Dermis microvascular lymphatic vessel endothelial cell (primary cell): ENCODE measurements around the gene WDR81. TPM values are rescaled to one million over a fixed set of nuclear protein-coding genes. Genes with fewer than 3 reads are reported as not detected.
"Not testable (repeated sequence)": the region's sequence is repeated elsewhere in the genome, so short reads cannot be mapped to it uniquely, and the experiment has no call there.

Source experiments
- DNase-seq, 2 donors: peaks; one replicate each; pipeline versions ENCODE4 v3.0.0 to v3.0.0-alpha.2; 2010; ENCODE audit warnings: low read depth in 2 of 2
- total RNA-seq: library from RNA; depleted of rRNA; stranded (reverse); fragments of >200 nt; gene quantifications from 2 replicates; pipeline ENCODE4 v1.2.1, GENCODE V29; 2014

The WDR81 gene
- total RNA-seq, 1 donor from 2014 or later, result 7.8 TPM

DNA sequence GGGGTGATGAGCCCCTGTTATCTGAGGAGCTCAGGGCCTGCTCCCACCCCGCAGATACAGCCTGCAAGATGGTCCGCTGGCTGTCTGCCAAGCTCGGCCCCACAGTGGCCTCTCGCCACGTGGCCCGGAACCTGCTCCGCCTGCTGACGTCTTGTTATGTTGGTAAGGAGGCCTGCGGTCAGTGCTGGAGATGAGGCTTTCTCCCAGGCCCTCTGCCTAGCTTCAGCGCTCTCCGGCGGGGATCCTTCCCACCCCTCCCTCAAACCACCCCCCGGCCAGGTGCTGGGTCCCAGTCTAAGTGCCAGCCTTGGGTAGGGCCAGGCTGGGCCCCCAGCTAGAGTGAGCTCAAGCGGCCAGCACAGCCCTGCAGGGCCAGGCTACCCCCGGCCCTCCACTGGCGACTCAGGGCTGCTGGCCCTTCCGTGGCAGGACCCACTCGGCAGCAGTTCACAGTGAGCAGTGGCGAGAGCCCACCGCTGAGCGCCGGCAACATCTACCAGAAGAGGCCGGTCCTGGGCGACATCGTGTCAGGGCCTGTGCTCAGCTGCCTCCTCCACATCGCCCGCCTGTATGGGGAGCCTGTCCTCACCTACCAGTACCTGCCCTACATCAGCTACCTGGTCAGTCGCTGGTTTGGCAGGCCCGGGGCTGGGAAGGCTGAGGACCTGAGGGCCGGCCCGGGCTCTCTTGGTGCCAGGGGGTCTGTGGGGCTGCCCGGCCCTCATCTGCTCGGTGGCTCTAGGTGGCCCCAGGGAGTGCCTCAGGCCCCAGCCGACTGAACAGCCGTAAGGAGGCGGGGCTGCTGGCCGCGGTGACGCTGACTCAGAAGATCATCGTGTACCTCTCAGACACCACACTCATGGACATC, 6.1 kb downstream of the WDR81 start:
- DNase-seq, result peak in 1 of 2 donors; percentile 43

DNA sequence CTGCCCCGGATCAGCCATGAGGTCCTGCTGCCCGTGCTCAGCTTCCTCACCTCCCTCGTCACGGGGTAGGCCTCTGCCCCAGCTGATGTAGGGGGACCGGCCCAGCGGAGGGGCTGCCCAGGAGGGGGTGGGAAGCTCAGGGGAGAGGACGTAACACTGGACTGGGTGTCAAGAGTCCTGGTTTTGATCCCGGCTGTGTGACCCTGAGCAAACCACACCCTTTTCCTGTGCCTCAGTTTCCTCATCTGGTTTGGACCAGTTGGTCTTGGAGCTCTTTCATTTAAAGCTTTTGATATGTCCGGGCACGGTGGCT, 6.6 kb downstream of the WDR81 start:
- DNase-seq, result no peak

DNA sequence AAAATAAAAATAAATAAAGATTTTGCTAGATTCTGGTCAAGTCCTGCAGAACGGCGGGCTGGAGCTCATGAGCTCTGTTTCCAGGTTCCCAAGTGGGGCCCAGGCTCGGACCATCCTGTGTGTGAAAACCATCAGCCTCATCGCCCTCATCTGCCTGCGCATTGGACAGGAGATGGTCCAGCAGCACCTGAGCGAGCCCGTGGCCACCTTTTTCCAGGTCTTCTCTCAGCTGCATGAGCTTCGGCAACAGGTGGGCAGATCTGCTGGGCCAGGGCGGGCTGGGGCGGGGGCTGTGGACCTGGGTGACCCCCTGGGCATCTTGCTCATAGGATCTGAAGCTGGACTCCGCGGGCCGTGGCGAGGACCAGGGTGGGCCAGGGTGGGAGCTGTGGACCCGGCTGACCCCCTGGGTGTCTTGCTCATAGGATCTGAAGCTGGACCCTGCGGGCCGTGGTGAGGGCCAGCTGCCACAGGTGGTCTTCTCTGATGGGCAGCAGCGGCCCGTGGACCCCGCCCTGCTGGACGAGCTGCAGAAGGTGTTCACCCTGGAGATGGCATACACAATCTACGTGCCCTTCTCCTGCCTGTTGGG, 7.8 kb downstream of the WDR81 start:
- DNase-seq, result no peak

DNA sequence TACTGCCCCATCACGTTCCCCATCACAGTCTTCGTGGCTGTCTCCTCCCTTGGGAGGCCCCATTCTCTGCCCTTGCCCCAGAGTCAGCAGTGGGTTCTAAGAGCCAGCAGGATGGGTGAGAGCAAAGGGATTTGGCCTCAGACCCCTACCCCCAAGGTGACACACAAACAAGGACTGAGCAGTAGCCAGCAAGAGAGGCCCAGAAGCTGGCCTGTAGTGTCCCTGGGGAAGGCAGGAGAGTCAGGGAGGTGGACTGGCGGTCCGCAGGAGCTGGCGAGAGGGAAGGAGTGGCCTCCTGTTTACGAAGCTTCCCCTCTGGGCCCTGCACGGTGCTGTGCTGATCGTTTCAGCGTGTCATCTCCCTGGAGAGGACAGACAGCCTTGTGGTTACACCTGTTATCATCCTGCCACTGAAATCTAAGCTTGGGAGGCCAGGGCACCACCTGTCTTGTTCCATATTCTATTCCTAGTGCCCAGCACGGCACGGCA, 8.4 kb downstream of the WDR81 start:
- DNase-seq, result no peak

DNA sequence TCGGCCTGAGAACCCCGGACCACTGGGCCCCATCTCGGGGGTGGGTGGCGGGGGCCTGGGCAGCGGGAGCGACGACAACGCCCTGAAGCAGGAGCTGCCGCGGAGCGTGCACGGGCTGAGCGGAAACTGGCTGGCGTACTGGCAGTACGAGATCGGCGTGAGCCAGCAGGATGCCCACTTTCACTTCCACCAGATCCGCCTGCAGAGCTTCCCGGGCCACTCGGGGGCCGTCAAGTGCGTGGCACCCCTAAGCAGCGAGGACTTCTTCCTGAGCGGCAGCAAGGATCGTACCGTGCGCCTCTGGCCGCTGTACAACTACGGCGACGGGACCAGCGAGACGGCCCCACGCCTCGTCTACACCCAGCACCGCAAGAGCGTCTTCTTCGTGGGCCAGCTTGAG, 9.3 kb downstream of the WDR81 start:
- DNase-seq, result no peak

DNA sequence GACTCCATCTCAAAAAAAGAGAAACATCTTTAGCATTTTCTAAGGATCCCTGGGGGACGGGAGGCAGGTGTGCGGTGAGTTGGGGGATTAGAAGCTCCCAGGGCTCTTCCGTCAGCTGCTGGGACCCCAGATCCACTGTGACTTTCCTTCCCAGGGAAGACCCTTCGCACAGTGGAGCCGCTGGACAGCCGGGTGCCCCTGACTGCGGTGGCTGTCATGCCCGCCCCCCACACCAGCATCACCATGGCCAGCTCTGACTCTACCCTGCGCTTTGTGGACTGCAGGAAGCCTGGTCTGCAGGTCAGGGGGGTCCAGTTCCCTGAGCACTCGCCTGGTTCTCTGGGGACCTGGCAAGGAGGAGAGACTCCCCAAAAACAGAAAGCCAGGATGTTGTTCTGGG, 10.9 kb downstream of the WDR81 start:
- DNase-seq, result no peak

DNA sequence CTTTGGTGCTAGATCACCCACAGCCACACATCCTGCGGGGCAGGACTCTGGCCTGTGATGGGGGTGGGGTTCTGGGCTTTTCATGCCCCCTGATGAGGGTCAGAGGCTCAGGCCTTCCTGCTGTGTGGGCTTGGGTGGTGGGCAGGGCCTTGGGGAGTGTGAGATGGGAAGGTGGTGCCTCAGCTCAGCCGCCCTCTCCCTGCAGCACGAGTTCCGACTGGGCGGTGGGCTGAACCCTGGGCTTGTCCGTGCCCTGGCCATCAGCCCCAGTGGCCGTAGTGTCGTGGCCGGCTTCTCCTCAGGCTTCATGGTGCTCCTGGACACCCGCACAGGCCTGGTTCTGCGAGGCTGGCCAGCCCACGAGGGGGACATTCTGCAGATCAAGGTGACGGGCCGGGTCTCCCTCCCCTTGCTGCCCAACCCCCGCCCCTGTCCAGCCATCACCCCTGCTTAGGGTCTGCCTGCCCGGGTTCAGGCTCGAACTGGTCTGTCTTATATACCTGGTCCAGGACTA, 11.4 kb downstream of the WDR81 start:
- DNase-seq, result no peak

DNA sequence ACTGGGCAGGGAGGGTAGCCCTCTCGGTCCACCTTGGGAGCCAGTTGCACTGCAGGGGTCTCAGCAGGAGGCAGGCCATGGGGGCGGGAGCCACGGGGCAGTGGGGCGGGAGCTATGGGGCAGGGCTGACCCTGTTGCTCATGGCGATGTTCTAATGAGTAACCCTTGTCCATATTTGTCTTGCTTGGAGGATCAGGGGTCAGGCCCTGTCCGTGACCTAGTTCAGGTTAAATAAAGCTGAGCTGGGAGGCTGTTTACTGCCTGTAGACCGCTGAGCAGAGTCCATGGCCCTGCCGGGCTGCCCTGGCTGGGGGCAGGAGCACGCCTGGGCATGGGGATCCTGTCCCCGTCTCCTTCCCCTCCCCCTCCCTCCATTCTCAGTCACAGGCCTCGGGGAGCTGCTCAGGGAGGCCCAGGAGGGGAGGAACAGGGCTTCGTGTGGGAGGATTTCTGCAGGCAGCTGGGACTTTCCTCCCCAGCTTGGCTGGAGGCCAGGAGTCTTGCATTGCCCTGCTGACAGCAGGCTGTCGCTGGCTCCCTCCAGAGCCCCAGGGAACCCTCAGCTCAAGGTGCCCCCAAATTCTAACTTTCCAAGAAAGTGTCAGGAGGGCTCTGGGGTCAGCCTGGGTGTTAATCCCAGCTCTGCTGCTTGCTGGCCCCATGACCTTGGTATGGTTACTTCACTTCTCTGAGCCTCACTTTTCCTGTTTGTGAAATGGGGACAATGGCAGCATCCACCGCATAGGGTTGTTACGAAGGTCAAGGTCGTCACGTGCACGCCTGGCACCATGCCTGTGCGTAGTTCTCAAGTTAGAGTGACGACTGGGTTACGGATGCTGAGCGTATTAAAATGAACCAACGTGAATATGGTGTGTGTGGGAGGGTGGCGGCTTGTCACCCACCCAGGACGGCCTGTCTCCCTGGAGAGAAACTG, 12.1 kb downstream of the WDR81 start:
- peak in 1 of 2 donors; percentile 52 for DNase-seq

DNA sequence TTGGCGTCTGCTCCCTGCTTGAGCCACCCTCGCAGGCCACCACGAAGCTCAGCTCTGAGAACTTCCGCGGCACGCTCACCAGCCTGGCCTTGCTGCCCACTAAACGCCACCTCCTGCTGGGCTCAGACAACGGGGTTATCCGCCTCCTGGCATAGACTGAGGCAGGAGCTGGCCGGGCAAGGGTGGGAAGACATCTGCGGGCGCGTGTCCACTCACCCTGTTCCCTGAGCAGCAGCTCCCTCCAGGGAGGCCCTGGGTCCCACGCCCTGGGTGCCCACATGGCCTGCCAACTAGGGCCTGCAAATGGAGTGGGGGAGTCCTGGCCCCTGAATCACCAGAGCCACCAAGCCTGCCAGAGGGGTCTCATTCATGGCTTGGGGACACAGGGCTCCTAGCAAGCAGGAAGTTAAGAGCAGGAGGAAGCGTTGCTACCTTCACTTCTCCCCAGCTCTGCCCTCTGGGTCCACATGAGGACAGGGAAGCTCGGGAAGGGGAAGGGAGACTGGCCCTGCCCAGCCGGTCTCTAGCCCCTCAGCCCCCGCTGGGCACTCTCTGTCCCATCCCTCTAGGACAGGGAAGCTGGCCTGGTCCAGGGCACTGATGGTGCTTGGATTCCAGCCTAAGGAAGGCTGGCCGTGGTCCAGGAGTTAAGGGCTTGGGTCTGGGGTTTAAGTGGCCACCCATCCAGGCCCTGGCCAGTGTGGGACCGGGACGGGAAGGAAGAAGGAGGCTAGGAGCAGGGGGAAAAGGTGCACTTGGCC, 13.2 kb downstream of the WDR81 start:
- DNase-seq, result no peak

DNA sequence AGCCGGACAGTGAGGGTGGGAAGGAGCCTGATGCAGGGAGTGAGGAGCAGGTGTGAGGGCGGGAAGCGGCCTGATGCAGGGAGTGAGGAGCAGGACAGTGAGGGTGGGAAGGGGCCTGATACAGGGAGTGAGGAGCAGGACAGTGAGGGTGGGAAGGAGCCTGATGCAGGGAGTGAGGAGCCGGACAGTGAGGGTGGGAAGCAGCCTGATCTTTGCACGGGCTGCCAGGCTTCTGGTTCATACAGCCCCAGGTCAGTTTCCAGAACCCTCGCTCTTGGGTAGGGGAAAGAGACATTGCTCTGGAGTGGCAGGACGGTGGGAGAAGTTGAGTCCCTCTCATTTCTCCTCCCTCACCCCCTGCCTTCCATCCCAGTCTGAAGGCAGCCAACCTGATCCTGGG, 17.4 kb downstream of the WDR81 start:
- DNase-seq, result not testable (repeated sequence)

DNA sequence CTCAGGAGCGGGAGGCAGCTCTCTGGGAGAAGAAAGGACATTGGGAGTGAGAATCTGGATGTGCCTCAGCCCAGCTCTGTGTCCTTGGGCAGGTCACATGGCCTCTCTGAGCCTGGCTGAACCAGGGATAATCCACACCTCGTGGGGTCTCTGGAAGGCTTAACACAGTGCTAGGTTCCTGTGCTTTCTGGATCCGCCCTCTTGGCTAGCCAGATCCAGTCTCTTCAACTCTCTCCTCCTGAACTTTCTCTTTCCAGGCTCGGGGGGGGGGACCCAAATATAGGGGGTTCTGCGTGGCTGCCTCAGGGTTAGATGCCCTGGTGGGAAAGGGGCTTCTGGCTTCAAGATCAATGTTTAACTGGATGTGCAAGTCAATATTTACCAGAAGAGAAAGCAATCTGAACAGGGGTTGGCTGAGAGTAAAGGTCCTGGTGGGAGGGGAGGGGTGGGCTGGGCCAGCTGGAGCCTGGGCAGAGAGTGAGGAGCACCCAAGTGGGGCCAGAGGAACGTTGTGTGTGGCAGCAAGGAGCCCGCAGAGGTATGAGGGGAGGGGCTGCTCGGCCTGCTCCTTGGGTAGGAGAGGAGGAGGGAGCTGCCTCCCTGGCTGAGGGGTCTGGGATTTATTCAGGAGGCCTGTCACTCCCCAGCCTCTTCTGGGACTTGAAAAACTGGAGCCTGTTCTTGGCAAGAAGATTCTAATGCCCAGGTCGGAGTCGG, 18.0 kb downstream of the WDR81 start, which contains the start of gene SERPINF2:
Gene SERPINF2 (plus strand): TSS at position 501 of the 717 bp plus-strand sequence. CDS start 2,125 bp downstream, outside the sequence.
- no peak for DNase-seq

DNA sequence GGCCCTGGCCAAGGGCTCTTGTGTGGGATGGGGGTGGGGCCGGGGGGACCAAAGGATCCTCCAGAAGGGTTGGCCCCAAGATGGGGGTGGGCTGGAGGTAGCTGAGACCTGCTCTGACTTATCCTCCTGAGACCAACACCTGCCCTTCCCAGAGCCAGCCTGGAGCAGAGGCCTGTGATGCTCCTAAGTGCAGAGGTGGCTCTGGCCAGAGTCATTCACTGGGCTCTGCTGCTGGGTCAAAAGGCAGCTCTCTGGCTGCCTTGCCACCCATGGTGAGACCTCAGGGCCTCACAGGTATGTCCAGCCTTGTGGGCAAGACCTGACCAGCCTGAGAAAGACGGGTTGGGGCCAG, 18.6 kb downstream of the WDR81 start:
- DNase-seq, result no peak

DNA sequence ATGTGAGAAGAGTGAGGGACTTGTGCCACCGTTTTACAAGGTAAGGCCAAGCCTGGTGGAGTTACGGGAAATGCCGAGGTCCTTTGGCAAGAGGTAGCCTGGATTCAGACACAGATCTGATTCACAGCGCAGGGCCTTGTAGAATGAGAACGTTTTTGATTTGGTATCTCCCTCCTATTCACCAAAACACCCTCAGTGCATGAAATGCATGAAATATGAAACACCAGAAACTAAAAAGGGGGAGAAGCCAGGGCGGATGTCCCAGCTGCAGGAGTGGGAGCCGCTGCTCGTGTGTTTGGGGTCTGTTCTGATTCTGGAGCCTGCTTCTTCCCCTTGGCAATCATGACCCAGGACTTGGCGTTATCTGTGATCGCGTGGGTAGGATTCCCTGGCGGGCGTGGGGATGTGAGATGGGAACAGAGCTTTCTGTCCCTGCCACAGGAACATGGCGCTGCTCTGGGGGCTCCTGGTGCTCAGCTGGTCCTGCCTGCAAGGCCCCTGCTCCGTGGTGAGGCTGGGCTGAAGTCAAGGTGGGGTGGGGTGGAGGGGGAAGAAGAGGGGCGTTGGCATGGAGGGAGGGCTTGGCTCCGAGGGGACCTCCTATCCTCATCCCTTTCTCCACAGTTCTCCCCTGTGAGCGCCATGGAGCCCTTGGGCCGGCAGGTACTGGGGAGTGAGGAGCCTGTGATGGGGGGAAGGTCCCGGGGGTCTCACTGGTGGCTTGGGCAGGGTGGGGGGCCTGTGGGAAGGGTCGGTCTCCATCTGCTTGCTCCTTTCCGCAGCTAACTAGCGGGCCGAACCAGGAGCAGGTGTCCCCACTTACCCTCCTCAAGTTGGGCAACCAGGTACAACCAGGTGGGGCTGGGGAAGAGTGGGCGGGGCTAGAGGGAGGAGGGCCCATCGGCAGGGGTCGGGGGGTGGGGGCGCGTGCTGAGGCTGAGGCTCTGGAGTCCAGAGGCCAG, 20.3 kb downstream of the WDR81 start:
- DNase-seq, result no peak

DNA sequence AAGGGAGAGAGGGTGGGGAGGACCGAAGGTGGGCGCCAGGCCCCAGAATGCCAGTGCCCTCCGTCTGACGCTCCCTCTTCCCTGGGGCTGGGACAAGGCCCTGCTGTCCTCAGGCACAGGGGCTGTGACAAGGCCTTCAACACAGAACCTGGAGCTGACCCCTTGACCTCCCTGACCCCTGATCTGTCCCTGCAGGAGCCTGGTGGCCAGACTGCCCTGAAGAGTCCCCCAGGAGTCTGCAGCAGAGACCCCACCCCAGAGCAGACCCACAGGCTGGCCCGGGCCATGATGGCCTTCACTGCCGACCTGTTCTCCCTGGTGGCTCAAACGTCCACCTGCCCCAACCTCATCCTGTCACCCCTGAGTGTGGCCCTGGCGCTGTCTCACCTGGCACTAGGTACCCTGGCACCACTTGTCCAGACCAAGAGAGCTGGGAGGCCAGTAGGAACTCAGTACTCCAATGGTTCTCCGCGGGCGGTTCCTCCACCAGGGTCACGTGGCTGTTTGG, 21.1 kb downstream of the WDR81 start:
- no peak for DNase-seq

DNA sequence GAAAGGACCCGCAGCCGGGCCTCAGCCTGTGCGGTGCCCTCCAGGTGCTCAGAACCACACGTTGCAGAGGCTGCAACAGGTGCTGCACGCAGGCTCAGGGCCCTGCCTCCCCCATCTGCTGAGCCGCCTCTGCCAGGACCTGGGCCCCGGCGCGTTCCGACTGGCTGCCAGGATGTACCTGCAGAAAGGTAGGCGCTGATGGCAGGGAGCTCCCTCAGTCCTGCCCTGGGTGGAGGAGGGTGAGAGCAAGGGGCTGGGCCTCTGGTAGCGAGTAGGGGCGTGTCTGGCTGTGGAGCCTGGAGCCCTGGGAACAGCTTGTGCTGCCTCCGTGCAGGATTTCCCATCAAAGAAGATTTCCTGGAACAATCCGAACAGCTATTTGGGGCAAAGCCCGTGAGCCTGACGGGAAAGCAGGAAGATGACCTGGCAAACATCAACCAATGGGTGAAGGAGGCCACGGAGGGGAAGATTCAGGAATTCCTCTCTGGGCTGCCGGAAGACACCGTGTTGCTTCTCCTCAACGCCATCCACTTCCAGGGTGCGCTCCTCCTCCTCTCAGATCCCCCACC, 22.6 kb downstream of the WDR81 start:
- peak in 1 of 2 donors; percentile 54 for DNase-seq

DNA sequence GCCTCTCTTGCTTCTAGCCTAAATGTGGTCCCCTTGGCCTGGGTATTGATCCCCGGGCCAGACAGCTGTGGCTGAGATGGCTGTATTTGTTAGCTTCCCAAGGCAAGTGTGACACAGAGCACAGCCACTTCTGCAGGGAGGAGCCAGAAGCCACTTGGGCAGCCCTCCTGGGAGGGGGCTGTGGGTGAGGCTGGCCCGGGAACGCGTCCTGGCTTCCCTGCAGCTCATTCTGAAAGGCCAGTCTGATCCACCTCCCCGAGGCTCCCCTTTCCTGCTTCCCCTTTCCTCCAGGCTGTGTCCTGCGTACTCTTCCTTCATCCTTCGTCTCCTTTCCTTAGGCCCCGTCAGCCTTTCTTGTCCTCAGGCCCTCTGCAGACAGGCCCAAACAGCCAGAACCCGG, 26.1 kb downstream of the WDR81 start:
- DNase-seq, result no peak

DNA sequence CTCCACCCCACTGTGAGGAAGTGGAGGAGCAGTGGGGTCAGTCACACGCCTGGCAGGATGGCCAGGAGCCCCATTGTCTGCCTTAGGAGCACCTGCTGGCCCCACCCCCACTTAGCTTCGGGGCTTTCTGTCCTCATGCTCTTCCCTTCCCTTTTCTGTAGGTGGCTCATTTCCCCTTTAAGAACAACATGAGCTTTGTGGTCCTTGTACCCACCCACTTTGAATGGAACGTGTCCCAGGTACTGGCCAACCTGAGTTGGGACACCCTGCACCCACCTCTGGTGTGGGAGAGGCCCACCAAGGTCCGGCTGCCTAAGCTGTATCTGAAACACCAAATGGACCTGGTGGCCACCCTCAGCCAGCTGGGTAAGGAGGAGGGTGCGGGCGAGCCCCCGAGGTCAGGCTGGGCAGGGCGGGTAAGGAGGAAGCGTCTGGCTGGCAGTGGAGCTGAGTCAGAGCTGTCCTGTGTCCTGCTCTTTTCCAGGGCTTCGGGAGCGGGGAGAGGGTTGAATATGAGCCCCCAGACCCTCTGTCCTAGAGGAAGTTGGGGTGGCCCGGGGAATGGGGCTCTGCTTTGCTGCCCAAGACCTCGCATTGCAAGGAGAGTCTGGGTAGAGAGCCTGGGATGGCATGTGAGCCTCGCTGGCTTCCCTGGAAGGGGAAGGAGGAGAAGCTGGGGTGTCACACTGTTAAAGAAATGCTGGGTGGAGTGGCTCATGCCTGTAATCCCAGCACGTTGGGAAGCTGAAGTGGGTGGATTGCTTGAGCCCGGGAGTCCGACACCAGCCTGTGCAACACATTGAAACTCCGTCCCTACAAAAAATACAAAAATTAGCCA, 28.1 kb downstream of the WDR81 start:
- DNase-seq, result peak in 1 of 2 donors; percentile 34
